PFSK-1 (cell line): ENCODE data around the gene NPW.

ENCODE experiments used
- FOXP2 ChIP-seq: optimal IDR thresholded peaks from 2 replicates; pipeline ENCODE3; 2011; ENCODE audit warnings: borderline replicate concordance, control low read depth, inconsistent platforms; ENCODE audit not compliant: insufficient read depth; ENCODE audit errors: extremely low read length, extremely low read depth
- POLR2AphosphoS5 ChIP-seq: IDR thresholded peaks from 2 replicates; pipeline ENCODE4 v1.6.1; 2012; ENCODE audit warnings: low read depth, mild to moderate bottlenecking, control low read depth, low read length, moderate library complexity
- SIN3A ChIP-seq: IDR thresholded peaks from 2 replicates; pipeline ENCODE4 v1.6.1; 2012; ENCODE audit warnings: mild to moderate bottlenecking, low read length, moderate library complexity, borderline replicate concordance; ENCODE audit not compliant: insufficient read depth
- TAF1 ChIP-seq: IDR thresholded peaks from 2 replicates; pipeline ENCODE4 v1.6.1; 2012; ENCODE audit warnings: low read length, control low read depth, borderline replicate concordance; ENCODE audit not compliant: insufficient read depth
- TF ChIP-seq, protein P1 (sequence below), 2 experiments: IDR thresholded peaks; 2 replicates each; pipeline versions ENCODE4 v1.6.1 to v1.8.0; 2011 to 2012; ENCODE audit warnings: low read depth in 2 of 2, low read length in 2 of 2, control low read depth in 1 of 2, inconsistent platforms in 1 of 2, mild to moderate bottlenecking in 1 of 2, moderate library complexity in 1 of 2; ENCODE audit not compliant: insufficient read depth in 1 of 2

DNA sequence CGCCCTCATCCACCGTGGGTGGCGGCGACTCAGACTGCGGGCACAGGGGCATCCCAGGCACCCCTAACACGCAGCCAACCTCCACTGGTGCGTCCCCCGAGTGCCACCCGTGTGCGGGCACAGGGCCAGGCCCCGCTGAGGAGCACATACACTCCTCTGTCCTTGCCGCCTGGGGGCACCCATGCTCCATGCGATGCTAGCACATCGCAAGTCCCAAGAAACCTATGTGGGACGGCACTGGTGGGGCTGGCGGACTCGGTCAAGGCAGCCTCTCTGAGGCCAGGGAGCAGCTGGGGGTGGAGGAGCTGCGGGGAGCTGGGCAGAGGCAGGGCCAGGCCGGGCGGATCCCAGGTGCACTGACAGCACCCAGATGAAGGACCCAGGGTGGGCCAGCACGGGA, 13.9 kb upstream of the NPW start:
- no peak for TF ChIP-seq POLR2AphosphoS5
- TF ChIP-seq SIN3A = no peak
- TF ChIP-seq, protein P1, sequence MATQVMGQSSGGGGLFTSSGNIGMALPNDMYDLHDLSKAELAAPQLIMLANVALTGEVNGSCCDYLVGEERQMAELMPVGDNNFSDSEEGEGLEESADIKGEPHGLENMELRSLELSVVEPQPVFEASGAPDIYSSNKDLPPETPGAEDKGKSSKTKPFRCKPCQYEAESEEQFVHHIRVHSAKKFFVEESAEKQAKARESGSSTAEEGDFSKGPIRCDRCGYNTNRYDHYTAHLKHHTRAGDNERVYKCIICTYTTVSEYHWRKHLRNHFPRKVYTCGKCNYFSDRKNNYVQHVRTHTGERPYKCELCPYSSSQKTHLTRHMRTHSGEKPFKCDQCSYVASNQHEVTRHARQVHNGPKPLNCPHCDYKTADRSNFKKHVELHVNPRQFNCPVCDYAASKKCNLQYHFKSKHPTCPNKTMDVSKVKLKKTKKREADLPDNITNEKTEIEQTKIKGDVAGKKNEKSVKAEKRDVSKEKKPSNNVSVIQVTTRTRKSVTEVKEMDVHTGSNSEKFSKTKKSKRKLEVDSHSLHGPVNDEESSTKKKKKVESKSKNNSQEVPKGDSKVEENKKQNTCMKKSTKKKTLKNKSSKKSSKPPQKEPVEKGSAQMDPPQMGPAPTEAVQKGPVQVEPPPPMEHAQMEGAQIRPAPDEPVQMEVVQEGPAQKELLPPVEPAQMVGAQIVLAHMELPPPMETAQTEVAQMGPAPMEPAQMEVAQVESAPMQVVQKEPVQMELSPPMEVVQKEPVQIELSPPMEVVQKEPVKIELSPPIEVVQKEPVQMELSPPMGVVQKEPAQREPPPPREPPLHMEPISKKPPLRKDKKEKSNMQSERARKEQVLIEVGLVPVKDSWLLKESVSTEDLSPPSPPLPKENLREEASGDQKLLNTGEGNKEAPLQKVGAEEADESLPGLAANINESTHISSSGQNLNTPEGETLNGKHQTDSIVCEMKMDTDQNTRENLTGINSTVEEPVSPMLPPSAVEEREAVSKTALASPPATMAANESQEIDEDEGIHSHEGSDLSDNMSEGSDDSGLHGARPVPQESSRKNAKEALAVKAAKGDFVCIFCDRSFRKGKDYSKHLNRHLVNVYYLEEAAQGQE (IDR thresholded peaks at IDR 0.05; ENCODE audit: insufficient read depth in 1 of 2, low read depth in 2 of 2, low read length in 2 of 2) = no peak
- TF ChIP-seq TAF1 = no peak
- TF ChIP-seq FOXP2 = no peak
